ENCODE results near the gene E2F2. TPM values are rescaled to one million over a fixed set of nuclear protein-coding genes. Genes with fewer than 3 reads are reported as not detected.
A peak's percentile ranks its signal among the peaks of the same experiment; 100 is the strongest.

Gene E2F2
- total and polyA plus RNA-seq, 2 of the 13 experiments (the other 11 are each of a cell fraction or from before 2014, with no cell fraction given), result 0.65 to 6.6 TPM

GRCh38 chr1:23558140-23558871 is 27.3 kb upstream of the E2F2 start (continued):
- no peak for TF ChIP-seq ZNF839 (CRISPR knock-in tag; IDR thresholded peaks at IDR 0.05; ENCODE audit: borderline replicate concordance)
- no peak for TF ChIP-seq ZNF616 (CRISPR knock-in tag; IDR thresholded peaks at IDR 0.05; ENCODE audit: low read depth)
- TF ChIP-seq TFDP2 (CRISPR knock-in tag; IDR thresholded peaks at IDR 0.05), result peak; percentile 92
- TF ChIP-seq GFI1 (CRISPR knock-in tag; IDR thresholded peaks at IDR 0.05; ENCODE audit: borderline replicate concordance), result 0 out of 2 replicates have a peak, but pooled peaks have one; percentile 51
- no peak for TF ChIP-seq SMAD9 (CRISPR knock-in tag; IDR thresholded peaks at IDR 0.05)
- TF ChIP-seq ZNF33B (CRISPR knock-in tag; IDR thresholded peaks at IDR 0.05), result 0 out of 2 replicates have a peak, but pooled peaks have one; percentile 32
- peak; percentile 79; the same call in 1 of the 2 replicates for TF ChIP-seq IKZF5 (CRISPR knock-in tag; IDR thresholded peaks at IDR 0.05)
- TF ChIP-seq NCOA1 (CRISPR knock-in tag; IDR thresholded peaks at IDR 0.05), result no peak
- TF ChIP-seq ZSCAN5A (CRISPR knock-in tag; IDR thresholded peaks at IDR 0.05; ENCODE audit: borderline replicate concordance), result 0 out of 2 replicates have a peak, but pooled peaks have one; percentile 27
- no peak for TF ChIP-seq KLF16 (CRISPR knock-in tag; IDR thresholded peaks at IDR 0.05)
- 0 out of 2 replicates have a peak, but pooled peaks have one; percentile 18 for TF ChIP-seq SOX5 (CRISPR knock-in tag; IDR thresholded peaks at IDR 0.05; ENCODE audit: borderline replicate concordance)
- peak; percentile 91; the same call in 1 of the 2 replicates for TF ChIP-seq ZNF598 (CRISPR knock-in tag; IDR thresholded peaks at IDR 0.05; ENCODE audit: borderline replicate concordance)
- TF ChIP-seq KMT2A (CRISPR knock-in tag; IDR thresholded peaks at IDR 0.05), result peak; percentile 54; the same call in 1 of the 2 replicates
- TF ChIP-seq NR2F2 (IDR thresholded peaks at IDR 0.05; ENCODE audit: borderline replicate concordance, low read depth), result no peak
- no peak for TF ChIP-seq PCBP2 (optimal IDR thresholded peaks at IDR 0.05; ENCODE audit: low read depth, low read length, poor library complexity, severe bottlenecking)
- peak; percentile 65 for TF ChIP-seq ZNF609 (CRISPR knock-in tag; IDR thresholded peaks at IDR 0.05; ENCODE audit: borderline replicate concordance)
- peak; percentile 86 for TF ChIP-seq MED1 (CRISPR knock-in tag; IDR thresholded peaks at IDR 0.05)
- peak; percentile 96 for TF ChIP-seq TFAP4 (IDR thresholded peaks at IDR 0.05; ENCODE audit: borderline replicate concordance, low read depth)
- no peak for TF ChIP-seq ONECUT2 (CRISPR knock-in tag; IDR thresholded peaks at IDR 0.05)
- peak; percentile 34; the same call in 1 of the 2 replicates for TF ChIP-seq ZNF367 (CRISPR knock-in tag; IDR thresholded peaks at IDR 0.05; ENCODE audit: borderline replicate concordance)

Measured in HepG2 (cell line).